Cerebellar cortex (tissue), 1 donor: Measurements from ENCODE around the gene GZMH.
"Not testable (repeated sequence)": the region's sequence is repeated elsewhere in the genome, so short reads cannot be mapped to it uniquely, and the experiment has no call there.

ENCODE experiments used
- DNase-seq: peaks from one replicate; pipeline ENCODE4 v3.0.0-alpha.2; 2015; ENCODE audit warnings: low spot score

The GZMH gene

GRCh38 chr14:24609655-24610344 lies at the start of gene GZMH:
GZMH (minus strand) TSS chr14:24609685; CDS start chr14:24609613, 72 bp downstream.
- DNase-seq, result no peak

GRCh38 chr14:24648361-24648760 lies 38.9 kb upstream of the GZMH start:
- DNase-seq, result not testable (repeated sequence)

GRCh38 chr14:24639905-24640304 lies 30.4 kb upstream of the GZMH start:
- DNase-seq, result no peak

- DNase-seq, result no peak
Measured at GRCh38 chr14:24639270-24639669, 29.8 kb upstream of the GZMH start.

- no peak for DNase-seq
Measured at GRCh38 chr14:24634158-24634557, 24.7 kb upstream of the GZMH start, which contains the start of gene GZMB. GZMB (minus strand) TSS chr14:24634190; CDS start chr14:24634160, 30 bp downstream.

GRCh38 chr14:24633353-24633752 lies 23.9 kb upstream of the GZMH start:
- DNase-seq, result no peak

- no peak for DNase-seq
Measured at GRCh38 chr14:24632761-24633160, 23.3 kb upstream of the GZMH start.

GRCh38 chr14:24632336-24632735 lies 22.9 kb upstream of the GZMH start:
- no peak for DNase-seq

GRCh38 chr14:24631749-24632335 lies 22.4 kb upstream of the GZMH start:
- no peak for DNase-seq

GRCh38 chr14:24630872-24631477 lies 21.5 kb upstream of the GZMH start:
- no peak for DNase-seq

GRCh38 chr14:24630087-24630871 lies 20.8 kb upstream of the GZMH start:
- no peak for DNase-seq

- no peak for DNase-seq
Measured at GRCh38 chr14:24629521-24629920, 20.0 kb upstream of the GZMH start.

- DNase-seq, result no peak
Measured at GRCh38 chr14:24613747-24614146, 4.3 kb upstream of the GZMH start.

GRCh38 chr14:24613241-24613640 lies 3.8 kb upstream of the GZMH start:
- DNase-seq, result no peak

GRCh38 chr14:24612196-24612595 lies 2.7 kb upstream of the GZMH start:
- no peak for DNase-seq

GRCh38 chr14:24607635-24608514 lies 1.6 kb downstream of the GZMH start:
- no peak for DNase-seq

GRCh38 chr14:24607081-24607480 lies 2.4 kb downstream of the GZMH start:
- no peak for DNase-seq

- DNase-seq, result no peak
Measured at GRCh38 chr14:24606297-24606696, 3.2 kb downstream of the GZMH start.

- DNase-seq, result peak; percentile 10
Measured at GRCh38 chr14:24605435-24606190, 3.9 kb downstream of the GZMH start.

- DNase-seq, result no peak
Measured at GRCh38 chr14:24597403-24597802, 12.1 kb downstream of the GZMH start.
